ENCODE results near the gene PTPRM.

DNA sequence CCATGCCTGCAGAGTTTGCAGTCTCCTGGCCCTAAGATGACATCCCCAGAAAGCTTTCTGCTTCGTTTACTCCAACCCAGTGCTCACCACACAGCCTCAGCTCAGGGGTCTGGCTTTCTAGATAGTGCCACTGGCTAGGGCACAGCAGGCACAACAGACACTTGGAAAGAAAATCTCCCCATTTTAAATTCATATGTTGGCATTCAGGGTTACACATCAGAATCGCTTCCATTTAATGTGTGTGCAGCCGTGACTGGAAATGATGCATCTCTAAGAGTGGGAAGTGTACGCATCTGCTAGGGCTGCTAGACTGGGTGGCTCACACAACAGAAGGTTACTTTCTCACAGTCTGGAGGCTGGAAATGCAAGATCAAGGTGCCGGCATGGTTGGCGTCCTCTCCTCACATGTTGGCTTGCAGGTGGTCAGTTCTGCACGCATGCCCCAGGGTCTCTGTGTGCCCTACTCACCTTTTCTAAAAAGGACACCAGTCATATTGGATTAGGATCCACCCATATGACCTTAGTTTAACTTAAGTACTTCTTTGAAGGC, 712.7 kb downstream of the PTPRM start:
- TF ChIP-seq, protein P1, sequence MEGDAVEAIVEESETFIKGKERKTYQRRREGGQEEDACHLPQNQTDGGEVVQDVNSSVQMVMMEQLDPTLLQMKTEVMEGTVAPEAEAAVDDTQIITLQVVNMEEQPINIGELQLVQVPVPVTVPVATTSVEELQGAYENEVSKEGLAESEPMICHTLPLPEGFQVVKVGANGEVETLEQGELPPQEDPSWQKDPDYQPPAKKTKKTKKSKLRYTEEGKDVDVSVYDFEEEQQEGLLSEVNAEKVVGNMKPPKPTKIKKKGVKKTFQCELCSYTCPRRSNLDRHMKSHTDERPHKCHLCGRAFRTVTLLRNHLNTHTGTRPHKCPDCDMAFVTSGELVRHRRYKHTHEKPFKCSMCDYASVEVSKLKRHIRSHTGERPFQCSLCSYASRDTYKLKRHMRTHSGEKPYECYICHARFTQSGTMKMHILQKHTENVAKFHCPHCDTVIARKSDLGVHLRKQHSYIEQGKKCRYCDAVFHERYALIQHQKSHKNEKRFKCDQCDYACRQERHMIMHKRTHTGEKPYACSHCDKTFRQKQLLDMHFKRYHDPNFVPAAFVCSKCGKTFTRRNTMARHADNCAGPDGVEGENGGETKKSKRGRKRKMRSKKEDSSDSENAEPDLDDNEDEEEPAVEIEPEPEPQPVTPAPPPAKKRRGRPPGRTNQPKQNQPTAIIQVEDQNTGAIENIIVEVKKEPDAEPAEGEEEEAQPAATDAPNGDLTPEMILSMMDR (conservative IDR thresholded peaks at IDR 0.05; ENCODE audit: low read length), result no peak
- TF ChIP-seq EZH2phosphoT487 (IDR thresholded peaks at IDR 0.05; ENCODE audit: borderline replicate concordance), result no peak

Measured in Loucy (cell line).